Measurements from ENCODE around the gene FAM199X.

FAM199X gene

GRCh38 chrX:104165894-104166734 is at the start of gene FAM199X:
FAM199X (plus strand) TSS chrX:104166453; CDS start chrX:104166786, 333 bp downstream.
- peak; percentile 70 to 71 for DNase-seq (ENCODE audit: low read depth in 2 of 2)

DNA sequence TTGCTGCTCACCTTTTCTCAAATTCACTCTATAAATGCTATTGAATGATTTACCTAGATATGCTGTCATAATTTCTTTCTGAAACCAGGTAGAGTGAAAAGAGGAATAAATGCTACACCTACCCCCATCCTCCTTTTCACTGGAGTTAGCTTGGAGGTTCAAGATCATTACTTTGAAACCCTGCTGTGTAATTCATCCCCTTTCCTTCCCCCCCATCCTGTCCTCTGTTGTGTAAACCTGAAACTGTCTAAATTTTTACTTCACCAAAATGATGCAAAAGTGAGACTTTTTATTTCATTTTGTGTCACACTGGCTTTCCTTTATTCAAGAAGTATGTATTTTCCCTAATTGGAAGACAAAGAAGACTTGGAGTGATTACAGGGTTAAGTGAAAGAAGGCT is 48.5 kb upstream of the FAM199X start:
- no peak for DNase-seq (ENCODE audit: low read depth in 2 of 2)

GRCh38 chrX:104118765-104119164 is 47.5 kb upstream of the FAM199X start:
- no peak for DNase-seq (ENCODE audit: low read depth in 2 of 2)

DNA sequence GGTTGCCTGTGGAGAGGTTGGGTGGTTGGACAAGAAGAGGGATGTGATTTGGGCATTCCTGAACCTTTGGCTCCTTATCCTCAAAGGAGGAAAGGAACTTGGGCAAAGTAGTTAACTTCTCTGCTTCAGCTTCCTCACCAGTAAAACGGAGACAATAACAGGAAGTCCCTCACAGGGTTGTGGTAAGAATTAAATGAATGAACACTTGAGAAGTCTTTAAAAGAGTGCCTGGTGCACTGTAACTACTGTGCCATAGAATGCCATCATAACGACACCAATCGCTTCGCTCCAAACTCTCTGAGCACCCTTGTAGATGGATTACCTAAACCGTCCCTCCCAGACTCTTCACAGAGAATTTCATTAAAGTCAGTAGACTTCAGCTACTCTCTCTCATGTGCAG is 43.4 kb upstream of the FAM199X start:
- no peak for DNase-seq (ENCODE audit: low read depth in 2 of 2)

DNA sequence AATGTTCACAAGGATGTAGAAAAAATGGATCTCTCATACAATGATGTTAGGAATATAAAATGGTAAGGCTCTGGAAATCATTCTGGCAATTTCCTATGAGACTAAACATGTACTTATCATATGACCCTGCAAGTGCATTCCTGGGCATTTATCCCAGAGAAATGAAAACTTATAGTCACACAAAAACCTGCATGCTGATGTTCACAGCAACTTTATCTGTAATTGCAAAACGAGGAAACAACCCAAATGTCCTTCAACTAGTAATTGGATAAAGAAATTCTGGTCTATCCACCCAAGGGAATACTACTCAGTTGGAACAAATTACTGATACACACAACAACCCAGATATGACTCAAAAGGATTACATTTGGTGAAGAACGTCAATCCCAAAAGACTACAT is 39.4 kb upstream of the FAM199X start:
- no peak for DNase-seq (ENCODE audit: low read depth in 2 of 2)

GRCh38 chrX:104130808-104131207 is 35.4 kb upstream of the FAM199X start:
- no peak for DNase-seq (ENCODE audit: low read depth in 2 of 2)

DNA sequence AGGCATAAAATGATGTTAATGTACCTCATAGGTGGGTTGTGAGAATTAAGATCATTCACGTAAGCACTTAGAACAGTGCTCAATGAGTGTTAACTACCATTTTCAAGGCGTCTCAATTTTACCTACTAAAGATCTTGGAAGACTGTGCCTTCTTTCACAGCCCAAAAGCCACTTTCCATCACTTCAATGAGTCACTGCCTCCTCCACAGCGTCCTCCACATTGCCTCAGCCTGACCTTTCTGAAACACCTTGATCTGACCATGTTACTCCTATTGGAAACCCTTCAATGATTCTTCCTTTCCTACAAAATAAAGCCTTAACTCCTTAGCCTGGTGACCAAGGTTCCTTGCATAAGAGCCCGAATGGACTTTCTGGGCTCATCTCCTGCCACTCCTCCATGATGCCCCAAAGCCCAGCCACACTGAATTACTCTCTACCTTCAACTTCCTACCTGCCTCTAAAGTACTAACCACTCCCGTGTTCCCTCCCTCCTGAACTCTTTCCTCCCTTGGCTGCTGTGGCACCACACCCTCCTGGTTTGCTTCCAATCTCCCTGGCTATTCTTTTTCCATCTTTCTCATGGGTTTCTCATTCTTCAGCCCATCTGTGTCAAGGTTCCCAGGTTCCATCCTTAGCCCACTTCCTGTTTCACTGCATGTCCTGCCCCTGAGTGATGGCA is 31.5 kb upstream of the FAM199X start:
- DNase-seq (ENCODE audit: low read depth in 2 of 2): no peak

DNA sequence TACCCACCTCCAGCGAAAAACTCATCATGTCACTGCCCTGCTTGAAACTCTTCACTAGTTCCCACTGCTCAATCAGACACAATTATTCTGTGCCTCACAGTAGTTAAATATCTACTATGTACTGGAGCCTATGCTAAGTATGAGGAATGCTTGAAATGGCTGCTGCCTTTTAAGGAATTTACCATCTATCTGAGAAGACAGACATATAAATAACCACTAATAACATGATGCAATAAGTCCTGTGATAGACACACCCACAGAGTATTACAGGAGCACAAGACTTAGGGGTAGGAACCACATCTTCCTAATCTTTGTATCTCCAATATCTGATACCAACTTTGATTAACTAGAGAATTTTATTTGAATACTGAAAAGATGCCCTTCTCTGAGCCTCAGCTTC is 30.6 kb upstream of the FAM199X start:
- no peak for DNase-seq (ENCODE audit: low read depth in 2 of 2)

- DNase-seq (ENCODE audit: low read depth in 2 of 2): peak in 1 of 2 donors; percentile 50
Measured at GRCh38 chrX:104136241-104137019, 29.8 kb upstream of the FAM199X start.

DNA sequence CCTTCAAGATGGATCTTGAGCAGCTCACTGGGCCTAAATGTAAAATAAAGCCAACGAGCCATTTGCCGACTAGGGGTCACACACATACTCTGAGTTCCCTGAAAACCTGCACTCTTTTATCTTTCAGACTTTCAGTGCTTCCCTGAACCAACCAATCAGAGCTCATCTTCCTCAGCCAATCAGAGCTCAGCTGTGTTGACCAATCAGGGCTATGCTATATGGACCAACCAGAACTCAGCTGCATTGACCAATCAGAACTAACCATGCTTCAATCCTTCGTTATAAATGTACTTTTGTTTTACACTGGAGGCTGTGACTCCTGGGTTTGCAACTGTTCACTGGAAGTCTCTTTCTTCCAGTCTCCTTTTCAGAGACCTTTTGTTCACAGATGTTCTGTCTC is 28.8 kb upstream of the FAM199X start:
- no peak for DNase-seq (ENCODE audit: low read depth in 2 of 2)

- no peak for DNase-seq (ENCODE audit: low read depth in 2 of 2)
Measured at GRCh38 chrX:104141087-104141760, 25.0 kb upstream of the FAM199X start.

DNA sequence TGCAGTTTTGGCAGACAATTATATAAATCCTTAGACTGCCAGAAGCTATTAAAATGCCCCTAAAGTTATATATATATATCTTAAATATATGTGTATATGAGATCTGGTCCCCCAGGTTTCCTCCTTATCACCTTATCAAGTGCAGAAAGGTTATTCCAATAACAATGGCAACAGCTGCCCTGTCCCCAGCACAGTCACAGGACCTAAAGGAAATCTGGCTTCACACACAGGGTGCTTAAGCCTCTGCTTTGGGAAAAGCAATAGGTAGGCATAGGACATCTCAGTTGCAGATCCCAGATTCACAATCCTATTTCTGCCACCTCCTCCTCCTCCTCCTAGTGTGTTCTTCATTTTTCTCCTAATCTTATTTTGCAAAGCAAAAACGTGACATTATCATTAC is 15.2 kb upstream of the FAM199X start:
- no peak for DNase-seq (ENCODE audit: low read depth in 2 of 2)

DNA sequence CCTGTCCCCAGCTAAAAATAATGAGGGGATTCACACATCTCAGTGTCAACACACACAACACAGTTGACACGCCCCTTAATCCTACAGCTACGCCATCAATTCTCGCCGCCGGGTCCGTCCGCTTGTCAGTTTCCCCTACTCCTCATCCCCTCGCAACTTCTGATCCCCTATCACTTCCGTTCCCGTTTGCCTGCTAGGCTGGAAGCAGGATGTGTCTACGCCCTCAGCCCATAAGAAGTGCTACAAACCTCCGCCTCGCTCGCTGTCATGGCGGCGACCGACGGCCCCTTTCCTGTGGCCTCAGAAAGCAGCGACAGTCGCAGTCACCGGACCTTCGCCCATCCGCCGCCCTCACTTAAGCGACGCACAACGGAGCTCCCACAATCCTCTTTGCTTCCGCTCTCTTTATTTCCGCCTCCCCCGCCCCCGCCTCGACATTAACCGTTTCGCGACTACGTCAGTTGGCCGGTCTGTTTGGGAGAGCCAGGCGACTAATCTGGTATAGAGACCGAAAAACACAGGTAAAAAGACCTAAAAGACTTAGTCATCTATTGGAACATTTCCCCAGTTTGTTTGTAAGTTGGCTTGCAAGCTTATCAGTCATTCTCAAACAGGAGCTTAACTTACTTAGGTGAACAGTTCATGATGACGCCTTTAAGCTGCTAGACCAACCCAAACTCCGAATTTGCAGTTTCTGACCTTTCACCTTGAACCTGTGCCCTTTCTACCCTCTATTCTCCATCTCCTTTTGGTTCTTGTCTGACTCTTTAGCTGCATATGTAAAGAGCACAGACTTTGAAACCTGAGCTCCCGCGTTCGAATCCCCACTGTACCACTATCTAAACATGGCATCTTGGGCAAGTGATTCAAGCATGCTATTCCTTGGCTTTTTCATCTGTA is 9.4 kb upstream of the FAM199X start, which contains the start of gene SLC25A53:
Gene SLC25A53, minus strand, starts transcription at position 380 of the 900 bp plus-strand sequence. CDS start 51,752 bp downstream, outside the sequence.
- peak; percentile 60 to 65 for DNase-seq (ENCODE audit: low read depth in 2 of 2)

DNA sequence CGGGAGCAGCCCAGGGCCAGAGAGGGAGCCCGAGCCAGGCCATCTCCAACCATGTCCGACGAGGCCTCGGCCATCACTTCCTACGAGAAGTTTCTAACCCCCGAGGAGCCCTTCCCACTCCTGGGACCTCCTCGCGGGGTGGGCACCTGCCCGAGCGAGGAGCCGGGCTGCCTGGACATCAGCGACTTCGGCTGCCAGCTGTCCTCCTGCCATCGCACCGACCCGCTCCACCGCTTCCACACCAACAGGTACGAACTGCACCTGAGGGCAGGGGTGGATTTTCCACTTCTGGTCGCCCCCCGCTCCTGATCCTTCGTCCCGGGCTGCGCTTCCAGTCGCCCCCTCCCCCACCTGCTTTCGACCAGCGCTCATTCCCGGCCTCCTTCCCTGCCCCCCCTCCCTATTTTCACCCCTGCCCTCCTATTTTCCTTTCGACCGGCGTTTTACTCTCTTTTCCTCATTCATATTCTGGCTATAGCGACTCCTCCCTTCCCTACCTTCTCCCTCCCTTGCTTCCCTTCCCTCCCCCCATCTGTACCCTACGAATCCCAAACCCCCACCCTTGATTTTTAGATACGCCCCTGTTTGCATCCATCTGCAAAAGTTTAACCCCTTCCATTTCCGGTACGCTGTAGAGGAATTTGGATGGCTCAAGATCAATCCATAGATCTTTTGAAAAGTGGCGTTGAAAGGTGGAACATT is 633 bp downstream of the FAM199X start:
- no peak for DNase-seq (ENCODE audit: low read depth in 2 of 2)

GRCh38 chrX:104168127-104168526 is 1.9 kb downstream of the FAM199X start:
- no peak for DNase-seq (ENCODE audit: low read depth in 2 of 2)

GRCh38 chrX:104172121-104172520 is 5.9 kb downstream of the FAM199X start:
- DNase-seq (ENCODE audit: low read depth in 2 of 2): no peak

DNA sequence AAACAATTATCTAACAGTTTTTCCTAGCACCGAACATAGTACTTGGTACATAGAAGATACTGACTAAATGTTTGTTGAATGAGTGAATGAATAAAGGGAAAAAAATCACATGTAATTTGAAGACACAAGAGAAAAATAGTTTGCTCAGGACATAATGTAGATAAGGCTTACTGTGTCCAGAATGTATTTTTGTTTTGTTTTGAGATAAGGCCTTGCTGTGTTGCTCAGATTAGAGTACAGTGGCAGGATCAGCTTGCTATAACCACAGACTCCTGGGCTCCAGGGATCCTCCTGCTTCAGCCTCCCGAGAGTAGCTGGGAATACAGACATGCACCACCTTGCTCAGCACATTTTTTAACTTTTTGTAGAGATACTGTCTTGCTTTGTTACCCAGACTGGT is 6.5 kb downstream of the FAM199X start:
- no peak for DNase-seq (ENCODE audit: low read depth in 2 of 2)

- no peak for DNase-seq (ENCODE audit: low read depth in 2 of 2)
Measured at GRCh38 chrX:104173841-104174240, 7.6 kb downstream of the FAM199X start.

DNA sequence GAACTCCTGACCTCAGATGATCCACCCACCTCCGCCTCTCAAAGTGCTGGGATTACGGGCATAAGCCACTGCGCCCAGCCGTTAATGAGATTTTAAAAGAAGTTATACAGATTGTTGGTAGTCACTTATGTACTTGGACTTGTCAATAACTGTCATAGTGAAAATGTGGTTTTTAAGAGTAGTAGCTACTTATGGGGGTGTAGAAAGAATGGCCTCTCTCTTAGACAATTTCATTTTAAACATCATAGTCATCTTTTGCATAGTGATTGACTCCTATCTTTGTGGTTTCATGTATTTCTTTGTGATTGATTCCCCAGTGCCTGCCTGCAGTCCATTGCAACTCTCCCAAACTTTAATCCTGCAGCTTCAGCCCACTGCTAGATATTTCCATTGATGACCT is 17.4 kb downstream of the FAM199X start:
- DNase-seq (ENCODE audit: low read depth in 2 of 2): no peak

DNA sequence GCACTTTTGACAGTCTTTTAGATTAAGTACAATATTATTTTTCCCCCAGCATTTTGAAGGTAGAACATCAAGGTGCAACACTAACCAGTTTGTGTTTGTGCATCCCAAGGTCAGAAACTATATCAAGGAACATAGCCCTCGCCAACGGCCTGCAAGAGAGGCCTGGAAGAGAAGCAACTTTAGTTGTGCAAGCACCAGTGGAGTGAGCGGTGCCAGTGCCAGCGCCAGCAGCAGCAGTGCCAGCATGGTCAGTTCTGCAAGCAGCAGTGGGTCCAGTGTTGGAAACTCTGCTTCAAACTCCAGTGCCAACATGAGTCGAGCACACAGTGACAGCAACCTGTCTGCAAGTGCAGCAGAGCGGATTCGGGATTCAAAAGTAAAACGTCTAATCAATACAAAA is 21.7 kb downstream of the FAM199X start:
- DNase-seq (ENCODE audit: low read depth in 2 of 2): no peak
